ENCODE measurements around the gene FAT2.
"Not testable (repeated sequence)": the region's sequence is repeated elsewhere in the genome, so short reads cannot be mapped to it uniquely, and the experiment has no call there.

The FAT2 gene

DNA sequence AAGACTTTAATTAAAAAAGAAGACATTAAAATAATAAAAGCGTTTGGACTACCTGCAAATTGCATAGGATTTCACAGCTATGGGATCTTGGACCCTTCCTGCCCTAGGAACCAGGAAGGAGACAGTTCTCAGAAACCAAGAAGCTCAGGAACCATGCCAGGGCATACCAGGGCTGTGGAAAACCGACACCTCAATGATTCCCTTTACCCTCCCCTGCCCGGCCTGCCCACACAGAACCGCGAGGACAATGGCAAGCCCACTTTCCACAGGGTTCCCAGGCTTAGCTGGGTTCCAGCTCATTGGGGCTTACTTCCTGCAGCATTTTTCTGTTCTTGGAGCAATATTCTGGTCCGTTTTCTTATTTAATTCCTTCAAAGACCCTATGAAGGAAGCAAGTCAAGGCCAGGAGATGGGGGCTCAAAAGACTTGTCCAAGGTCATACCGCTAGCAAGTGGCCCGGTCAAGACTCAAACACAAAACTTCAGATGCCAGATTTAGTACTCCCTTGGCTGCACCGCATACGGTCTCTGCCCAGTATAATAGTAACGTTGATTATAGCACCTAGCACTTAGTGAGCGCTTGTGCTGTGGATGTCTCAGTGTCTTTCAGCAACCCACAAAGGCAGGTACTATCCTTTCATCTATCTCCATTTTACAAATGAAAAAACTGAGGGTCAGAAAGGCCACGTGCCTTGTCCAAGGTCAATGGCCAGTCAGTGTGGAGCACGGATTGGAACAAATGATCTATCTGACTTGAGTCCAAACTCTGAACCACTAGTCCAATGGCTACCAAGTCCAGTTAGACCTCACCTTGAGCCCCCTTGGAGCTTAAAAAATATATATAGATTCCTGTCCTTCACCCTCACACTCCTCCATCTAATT is 6.8 kb downstream of the FAT2 start:
- DNase-seq (ENCODE audit: low read depth): no peak
- H3K4me3 ChIP-seq (ENCODE audit: low read depth, low read length): no peak overlapping the region
- TF ChIP-seq MYC (IDR thresholded peaks at IDR 0.05; ENCODE audit: low read depth, low read length) (no peak), POLR2A (IDR thresholded peaks at IDR 0.05; ENCODE audit: extremely low read depth, insufficient read length) (no peak), MAX (IDR thresholded peaks at IDR 0.05; ENCODE audit: low read depth, low read length) (no peak)
- TF ChIP-seq, protein P1, sequence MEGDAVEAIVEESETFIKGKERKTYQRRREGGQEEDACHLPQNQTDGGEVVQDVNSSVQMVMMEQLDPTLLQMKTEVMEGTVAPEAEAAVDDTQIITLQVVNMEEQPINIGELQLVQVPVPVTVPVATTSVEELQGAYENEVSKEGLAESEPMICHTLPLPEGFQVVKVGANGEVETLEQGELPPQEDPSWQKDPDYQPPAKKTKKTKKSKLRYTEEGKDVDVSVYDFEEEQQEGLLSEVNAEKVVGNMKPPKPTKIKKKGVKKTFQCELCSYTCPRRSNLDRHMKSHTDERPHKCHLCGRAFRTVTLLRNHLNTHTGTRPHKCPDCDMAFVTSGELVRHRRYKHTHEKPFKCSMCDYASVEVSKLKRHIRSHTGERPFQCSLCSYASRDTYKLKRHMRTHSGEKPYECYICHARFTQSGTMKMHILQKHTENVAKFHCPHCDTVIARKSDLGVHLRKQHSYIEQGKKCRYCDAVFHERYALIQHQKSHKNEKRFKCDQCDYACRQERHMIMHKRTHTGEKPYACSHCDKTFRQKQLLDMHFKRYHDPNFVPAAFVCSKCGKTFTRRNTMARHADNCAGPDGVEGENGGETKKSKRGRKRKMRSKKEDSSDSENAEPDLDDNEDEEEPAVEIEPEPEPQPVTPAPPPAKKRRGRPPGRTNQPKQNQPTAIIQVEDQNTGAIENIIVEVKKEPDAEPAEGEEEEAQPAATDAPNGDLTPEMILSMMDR (IDR thresholded peaks at IDR 0.05; ENCODE audit: low read depth, low read length): no peak

- H3K4me3 ChIP-seq (ENCODE audit: low read depth, low read length): no peak overlapping the region
- no peak for DNase-seq (ENCODE audit: low read depth)
- TF ChIP-seq MAX (IDR thresholded peaks at IDR 0.05; ENCODE audit: low read depth, low read length) (no peak), MYC (IDR thresholded peaks at IDR 0.05; ENCODE audit: low read depth, low read length) (no peak), POLR2A (IDR thresholded peaks at IDR 0.05; ENCODE audit: extremely low read depth, insufficient read length) (no peak)
- TF ChIP-seq, protein P1 (IDR thresholded peaks at IDR 0.05; ENCODE audit: low read depth, low read length): no peak
These were observed 9.1 kb downstream of the FAT2 start for GRCh38 chr5:151581812-151582583.

- no peak for TF ChIP-seq MAX (IDR thresholded peaks at IDR 0.05; ENCODE audit: low read depth, low read length)
- TF ChIP-seq MYC (IDR thresholded peaks at IDR 0.05; ENCODE audit: low read depth, low read length): no peak
- no peak for TF ChIP-seq POLR2A (IDR thresholded peaks at IDR 0.05; ENCODE audit: extremely low read depth, insufficient read length)
- TF ChIP-seq, protein P1 (IDR thresholded peaks at IDR 0.05; ENCODE audit: low read depth, low read length): no peak
- no peak overlapping the region for H3K4me3 ChIP-seq (ENCODE audit: low read depth, low read length)
- DNase-seq (ENCODE audit: low read depth): no peak
These were observed 9.8 kb downstream of the FAT2 start for GRCh38 chr5:151581347-151581746.

- TF ChIP-seq MAX (IDR thresholded peaks at IDR 0.05; ENCODE audit: low read depth, low read length): no peak
- no peak for TF ChIP-seq MYC (IDR thresholded peaks at IDR 0.05; ENCODE audit: low read depth, low read length)
- TF ChIP-seq POLR2A (IDR thresholded peaks at IDR 0.05; ENCODE audit: extremely low read depth, insufficient read length): no peak
- TF ChIP-seq, protein P1 (IDR thresholded peaks at IDR 0.05; ENCODE audit: low read depth, low read length): no peak
- H3K4me3 ChIP-seq (ENCODE audit: low read depth, low read length): no peak overlapping the region
- no peak for DNase-seq (ENCODE audit: low read depth)
These were observed 10.3 kb downstream of the FAT2 start for GRCh38 chr5:151580858-151581257.

DNA sequence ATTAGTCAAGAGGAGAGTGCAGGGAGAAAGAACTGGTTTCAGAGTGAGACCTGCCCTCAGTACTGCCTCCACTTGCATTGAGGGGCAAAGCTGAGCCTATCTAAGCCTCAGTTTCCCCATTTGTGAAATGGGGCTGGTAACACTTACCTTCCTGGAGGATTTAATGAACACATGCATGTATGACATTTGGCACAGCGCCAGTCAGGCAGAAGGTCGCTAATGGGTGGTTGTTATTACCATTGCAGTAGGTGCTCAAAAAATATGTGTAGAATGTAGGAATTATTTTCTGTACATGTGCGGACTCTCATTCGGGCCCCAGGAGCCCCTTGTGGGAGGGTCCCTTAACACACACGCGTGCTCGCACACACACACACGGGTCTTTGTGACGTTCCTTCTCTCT is 10.9 kb downstream of the FAT2 start:
- TF ChIP-seq MYC (IDR thresholded peaks at IDR 0.05; ENCODE audit: low read depth, low read length) (no peak), MAX (IDR thresholded peaks at IDR 0.05; ENCODE audit: low read depth, low read length) (no peak), POLR2A (IDR thresholded peaks at IDR 0.05; ENCODE audit: extremely low read depth, insufficient read length) (no peak)
- TF ChIP-seq, protein P1 (IDR thresholded peaks at IDR 0.05; ENCODE audit: low read depth, low read length): no peak
- no peak overlapping the region for H3K4me3 ChIP-seq (ENCODE audit: low read depth, low read length)
- no peak for DNase-seq (ENCODE audit: low read depth)

DNA sequence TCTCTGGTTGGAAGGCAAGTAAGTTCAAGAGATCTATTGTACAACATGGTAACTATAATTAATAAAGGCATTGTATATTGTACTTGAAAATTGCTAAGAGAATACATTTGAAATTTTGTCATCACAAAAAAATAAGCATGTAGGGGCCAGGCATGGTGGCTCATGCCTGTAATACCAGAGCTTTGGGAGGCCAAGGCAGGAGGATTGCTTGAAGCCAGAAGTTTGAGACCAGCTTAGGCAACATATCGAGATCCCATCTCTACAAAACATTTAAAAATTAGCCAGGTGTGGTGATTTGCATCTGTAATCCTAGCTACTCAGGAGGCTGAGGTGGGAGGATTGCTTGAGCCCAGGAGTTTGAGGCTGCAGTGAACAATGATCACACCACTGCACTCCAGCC is 12.0 kb downstream of the FAT2 start:
- H3K4me3 ChIP-seq (ENCODE audit: low read depth, low read length); DNase-seq (ENCODE audit: low read depth): not testable (repeated sequence)
